Parathyroid adenoma (tissue), 2 donors: ENCODE results near the gene OPRL1.
A peak's percentile ranks its signal among the peaks of the same experiment; 100 is the strongest.

Experiments used
- H2AFZ ChIP-seq: fragments of 300-600 bp; sonication (generic); one replicate; pipeline ENCODE4 v1.7.0; 2017; ENCODE audit warnings: antibody characterized with exemption, mild to moderate bottlenecking
- H3K27ac ChIP-seq: fragments of 300-600 bp; sonication (generic); one replicate; pipeline ENCODE4 v1.7.0; 2017
- H3K27me3 ChIP-seq: fragments of 300-600 bp; sonication (generic); one replicate; pipeline ENCODE4 v1.7.0; 2017; ENCODE audit warnings: low read length; ENCODE audit not compliant: control insufficient read depth, insufficient read depth
- H3K36me3 ChIP-seq: fragments of 300-600 bp; sonication (generic); one replicate; pipeline ENCODE4 v1.7.0; 2017; ENCODE audit warnings: low read length; ENCODE audit not compliant: control insufficient read depth, insufficient read depth
- H3K4me1 ChIP-seq: fragments of 300-600 bp; sonication (generic); one replicate; pipeline ENCODE4 v1.7.0; 2017; ENCODE audit warnings: control low read depth
- H3K4me2 ChIP-seq: fragments of 300-600 bp; sonication (generic); one replicate; pipeline ENCODE4 v1.7.0; 2017; ENCODE audit warnings: low read length
- H3K4me3 ChIP-seq: fragments of 300-600 bp; sonication (generic); one replicate; pipeline ENCODE4 v1.7.0; 2017; ENCODE audit warnings: low read depth, low read length
- H3K79me2 ChIP-seq: fragments of 300-600 bp; sonication (generic); one replicate; pipeline ENCODE4 v1.7.0; 2017; ENCODE audit warnings: control low read depth
- H3K9ac ChIP-seq: fragments of 300-600 bp; sonication (generic); one replicate; pipeline ENCODE4 v1.7.0; 2017; ENCODE audit warnings: mild to moderate bottlenecking
- H3K9me3 ChIP-seq: fragments of 300-600 bp; sonication (generic); one replicate; pipeline ENCODE4 v1.7.0; 2017; ENCODE audit warnings: low read length; ENCODE audit not compliant: control insufficient read depth
- TF ChIP-seq, protein P1 (sequence below): fragments of 300-600 bp; sonication (generic); IDR thresholded peaks from one replicate; pipeline ENCODE4 v1.7.0; 2017; ENCODE audit warnings: antibody characterized with exemption, mild to moderate bottlenecking
- donor health status: primary hyperparathyroidism.

The OPRL1 gene

DNA sequence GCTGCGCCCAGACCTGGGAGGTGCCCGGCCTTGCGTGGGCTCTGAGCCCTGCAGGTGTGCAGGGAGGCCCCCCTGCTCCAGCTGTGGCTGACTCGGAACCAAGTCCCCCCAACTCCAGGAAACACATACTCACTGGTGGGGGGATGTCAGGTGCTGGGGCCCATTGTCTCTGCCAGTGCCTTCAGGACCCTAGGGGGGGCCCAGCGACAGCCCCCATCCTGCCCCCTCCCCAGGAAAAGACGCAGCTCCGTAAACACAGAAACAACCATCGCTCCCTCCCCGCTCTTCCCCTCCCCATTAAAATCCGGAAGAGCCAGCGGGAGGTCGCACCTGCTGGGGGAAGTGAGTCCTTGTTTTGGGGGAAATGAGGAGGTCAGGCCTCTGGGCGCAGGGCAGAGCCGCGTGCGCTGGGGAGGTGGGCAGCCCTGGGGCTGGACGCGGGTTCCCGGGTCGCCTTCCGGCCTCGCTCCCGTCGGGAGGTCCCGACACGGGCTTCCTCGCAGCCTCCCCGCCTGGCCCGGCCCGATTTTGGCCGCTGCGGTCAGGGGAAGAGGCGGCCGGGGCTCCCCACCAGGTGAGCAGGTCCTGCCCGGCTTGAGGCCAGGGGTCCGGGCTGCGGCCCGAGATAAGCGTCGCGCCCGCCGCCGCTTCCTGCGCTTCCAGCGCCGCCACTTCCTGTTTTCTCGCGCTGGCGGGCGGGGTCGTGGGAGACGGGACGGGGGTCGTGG, 37.7 kb upstream of the OPRL1 start:
- TF ChIP-seq, protein P1, sequence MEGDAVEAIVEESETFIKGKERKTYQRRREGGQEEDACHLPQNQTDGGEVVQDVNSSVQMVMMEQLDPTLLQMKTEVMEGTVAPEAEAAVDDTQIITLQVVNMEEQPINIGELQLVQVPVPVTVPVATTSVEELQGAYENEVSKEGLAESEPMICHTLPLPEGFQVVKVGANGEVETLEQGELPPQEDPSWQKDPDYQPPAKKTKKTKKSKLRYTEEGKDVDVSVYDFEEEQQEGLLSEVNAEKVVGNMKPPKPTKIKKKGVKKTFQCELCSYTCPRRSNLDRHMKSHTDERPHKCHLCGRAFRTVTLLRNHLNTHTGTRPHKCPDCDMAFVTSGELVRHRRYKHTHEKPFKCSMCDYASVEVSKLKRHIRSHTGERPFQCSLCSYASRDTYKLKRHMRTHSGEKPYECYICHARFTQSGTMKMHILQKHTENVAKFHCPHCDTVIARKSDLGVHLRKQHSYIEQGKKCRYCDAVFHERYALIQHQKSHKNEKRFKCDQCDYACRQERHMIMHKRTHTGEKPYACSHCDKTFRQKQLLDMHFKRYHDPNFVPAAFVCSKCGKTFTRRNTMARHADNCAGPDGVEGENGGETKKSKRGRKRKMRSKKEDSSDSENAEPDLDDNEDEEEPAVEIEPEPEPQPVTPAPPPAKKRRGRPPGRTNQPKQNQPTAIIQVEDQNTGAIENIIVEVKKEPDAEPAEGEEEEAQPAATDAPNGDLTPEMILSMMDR, result no peak
- Histone ChIP-seq H3K4me2 (peak overlapping the region; percentile 61), H3K4me1 (peaks cover 4% of the 10 kb centered on the region), H3K9me3 (no peaks in the 10 kb centered on the region), H3K79me2 (no peaks in the 10 kb centered on the region), H3K27ac (peak overlapping the region; percentile 36), H3K27me3 (no peaks in the 10 kb centered on the region), H3K9ac (no peak overlapping the region), H2AFZ (peak overlapping the region; percentile 70), H3K4me3 (no peak overlapping the region), H3K36me3 (no peaks in the 10 kb centered on the region)

DNA sequence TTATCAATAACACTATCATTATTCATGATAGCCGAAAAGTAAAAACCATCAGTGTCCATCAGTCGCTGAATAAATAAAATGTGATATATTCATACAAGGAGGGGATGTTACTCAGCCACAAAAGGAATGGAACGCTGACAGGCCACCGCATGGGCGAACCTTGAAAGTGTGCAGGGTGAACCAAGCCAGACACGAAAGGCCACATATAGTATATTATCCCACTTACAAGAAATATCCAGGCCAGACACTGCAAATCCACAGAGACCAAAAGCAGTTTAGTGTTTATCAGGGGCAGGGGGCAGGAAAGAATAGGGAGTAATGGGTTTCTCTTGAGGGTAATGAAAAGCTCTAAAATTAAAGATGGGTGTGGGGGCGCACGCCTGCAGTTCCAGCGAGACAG, 36.1 kb upstream of the OPRL1 start:
- no peaks in the 10 kb centered on the region for H3K79me2 ChIP-seq
- no peak overlapping the region for H3K27ac ChIP-seq
- peaks cover 4% of the 10 kb centered on the region for H3K4me1 ChIP-seq
- no peaks in the 10 kb centered on the region for H3K27me3 ChIP-seq
- no peak overlapping the region for H2AFZ ChIP-seq
- H3K9ac ChIP-seq, result no peak overlapping the region
- TF ChIP-seq, protein P1, result no peak
- no peaks in the 10 kb centered on the region for H3K9me3 ChIP-seq
- H3K36me3 ChIP-seq, result no peaks in the 10 kb centered on the region
- H3K4me2 ChIP-seq, result no peak overlapping the region
- no peak overlapping the region for H3K4me3 ChIP-seq

DNA sequence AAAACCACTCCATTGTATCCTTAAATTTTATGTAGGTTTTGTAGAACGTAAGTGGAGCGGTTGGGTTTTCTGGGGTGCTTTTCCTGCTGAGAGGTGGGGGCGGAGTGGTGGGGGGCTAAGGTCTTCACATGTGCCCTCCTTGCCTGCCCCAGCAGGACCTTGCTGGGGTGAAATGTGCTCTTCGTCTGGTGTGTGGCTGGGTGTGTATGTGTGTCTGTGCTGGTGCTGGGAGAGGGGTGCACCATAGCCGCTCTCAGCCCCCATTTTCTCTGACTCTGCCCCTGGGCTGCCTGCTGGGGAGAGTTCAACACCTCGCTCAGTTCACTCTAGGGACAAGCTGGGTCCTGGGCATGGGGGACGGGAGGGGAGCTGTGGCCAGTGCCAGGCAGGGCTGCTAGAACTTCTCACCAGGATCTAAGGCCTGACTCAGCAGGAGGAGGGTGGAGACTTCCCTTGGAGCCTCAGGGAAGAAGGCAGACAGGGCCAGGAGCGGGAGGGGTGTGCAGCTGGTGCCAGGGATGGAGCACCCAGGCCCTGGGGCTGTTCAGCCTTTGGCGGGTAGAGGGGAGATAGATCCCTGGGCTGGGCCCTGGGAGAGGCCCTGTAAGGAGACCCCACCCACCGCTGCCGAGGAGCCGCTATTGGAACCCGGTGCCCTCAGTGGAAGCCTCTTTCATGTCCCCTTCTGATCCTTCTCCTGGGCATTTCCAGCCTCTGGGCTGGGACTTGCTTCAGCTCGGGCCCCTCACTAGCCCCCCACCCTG, 35.2 kb upstream of the OPRL1 start:
- no peaks in the 10 kb centered on the region for H3K9me3 ChIP-seq
- no peak overlapping the region for H3K4me3 ChIP-seq
- TF ChIP-seq, protein P1, result no peak
- H3K9ac ChIP-seq, result no peak overlapping the region
- H3K27me3 ChIP-seq, result no peaks in the 10 kb centered on the region
- H3K27ac ChIP-seq, result peak overlapping the region; percentile 32
- H3K79me2 ChIP-seq, result no peaks in the 10 kb centered on the region
- peaks cover 2% of the 10 kb centered on the region for H3K4me1 ChIP-seq
- no peak overlapping the region for H2AFZ ChIP-seq
- no peak overlapping the region for H3K4me2 ChIP-seq
- no peaks in the 10 kb centered on the region for H3K36me3 ChIP-seq

DNA sequence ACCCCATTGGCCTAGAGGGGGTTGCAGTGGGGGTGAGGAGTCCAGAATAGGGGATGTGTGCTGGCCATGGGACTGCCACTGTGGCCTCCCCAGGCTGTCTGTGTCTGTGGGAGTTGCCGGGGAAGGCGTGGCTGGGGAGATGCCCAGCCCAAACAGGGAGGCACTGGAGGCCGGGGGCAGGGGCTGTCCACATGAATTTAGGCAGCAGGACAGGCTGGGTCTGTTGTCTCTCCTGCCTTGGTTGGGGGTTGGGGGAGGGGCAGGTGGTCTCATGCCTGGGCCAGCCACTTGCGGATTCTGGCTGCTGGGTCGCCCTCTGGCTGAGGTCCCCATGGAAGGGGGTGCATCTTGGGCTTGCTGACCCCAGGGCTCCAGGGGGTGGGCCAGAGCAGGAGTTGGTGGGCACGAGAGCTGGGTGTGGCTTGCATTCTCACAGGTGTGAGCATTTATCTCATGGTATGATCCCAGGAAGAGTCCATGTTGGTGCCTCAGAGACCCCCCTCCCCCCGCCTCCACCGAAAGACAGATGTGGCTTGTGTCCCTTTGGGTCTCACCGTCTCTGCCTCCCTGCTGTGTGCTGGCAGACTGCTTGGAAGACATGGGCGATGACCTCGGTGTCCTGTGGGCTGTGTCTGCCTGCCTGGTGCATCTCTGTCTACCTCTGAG, 34.4 kb upstream of the OPRL1 start:
- H3K79me2 ChIP-seq, result no peaks in the 10 kb centered on the region
- no peaks in the 10 kb centered on the region for H3K9me3 ChIP-seq
- H3K36me3 ChIP-seq, result no peaks in the 10 kb centered on the region
- no peak overlapping the region for H3K4me2 ChIP-seq
- H3K27me3 ChIP-seq, result no peaks in the 10 kb centered on the region
- no peak overlapping the region for H3K9ac ChIP-seq
- TF ChIP-seq, protein P1, result no peak
- peak overlapping the region; percentile 10 for H3K4me3 ChIP-seq
- H3K27ac ChIP-seq, result no peak overlapping the region
- no peaks in the 10 kb centered on the region for H3K4me1 ChIP-seq
- no peak overlapping the region for H2AFZ ChIP-seq
